Testis (tissue), 3 donors: ENCODE measurements around the gene CYP4V2. TPM values are rescaled to one million over a fixed set of nuclear protein-coding genes. Genes with fewer than 3 reads are reported as not detected.

ENCODE experiments used
- DNase-seq: peaks from one replicate; pipeline ENCODE4 v3.0.0-alpha.2; 2019
- H3K27ac ChIP-seq, 2 donors: fragments of 200-600 bp; sonication (generic); one replicate each; pipeline ENCODE4 v1.5.1; 2019
- H3K27me3 ChIP-seq: fragments of 200-600 bp; sonication (generic); one replicate; pipeline ENCODE4 v1.5.1; 2019
- H3K36me3 ChIP-seq: fragments of 200-600 bp; sonication (generic); one replicate; pipeline ENCODE4 v1.5.1; 2017; ENCODE audit warnings: low read depth; ENCODE audit errors: missing control alignments
- H3K4me1 ChIP-seq: fragments of 200-600 bp; sonication (generic); one replicate; pipeline ENCODE4 v1.5.1; 2019
- H3K4me3 ChIP-seq, 2 donors: fragments of 200-600 bp; sonication (generic); one replicate each; pipeline ENCODE4 v1.5.1; 2017 to 2019
- H3K9me3 ChIP-seq: fragments of 200-600 bp; sonication (generic); one replicate; pipeline ENCODE4 v1.5.1; 2017
- POLR2A ChIP-seq: fragments of 450-650 bp; IDR thresholded peaks from one replicate; pipeline ENCODE4 v1.6.1; 2017; ENCODE audit warnings: antibody characterized with exemption, mild to moderate bottlenecking, moderate library complexity
- WGBS, 2 donors: methylation state at CpG; one replicate each; pipeline ENCODE4 v1.1.5; 2018; 5-methylcytosine and 5-hydroxymethylcytosine counted together
- intact Hi-C: fragments of 100-400 bp; cut with DNase I; formaldehyde crosslinking; loops from one replicate; pipeline ENCODE4 v1.15.1; 2023; ENCODE audit warnings: low total_unique reads
- polyA plus RNA-seq: library from polyadenylated mRNA; stranded (reverse); fragments of 350-450 nt; fragmentation: Illumina TruSeq; extraction: RNeasy Lipid Tissue Mini Kit (QIAGEN cat#74804); gene quantifications from one replicate; pipeline ENCODE4 v1.2.3, GENCODE V29; 2014; ENCODE audit warnings: low read depth, low replicate concordance; ENCODE audit not compliant: insufficient read depth
- total RNA-seq, 2 donors: library from RNA; depleted of rRNA; stranded (reverse); fragments of >200 nt; gene quantifications; one replicate each; pipeline ENCODE4 v1.2.3, GENCODE V29; 2016
- TF ChIP-seq, protein P1 (sequence below), 3 experiments: fragments of 450-650 bp in 2 of 3; fragments of 200-600 bp in 1 of 3; sonication (generic) in 1 of 3; IDR thresholded peaks; one replicate each; pipeline ENCODE4 v1.5.1; 2016 to 2019; ENCODE audit warnings: antibody characterized with exemption in 3 of 3, mild to moderate bottlenecking in 2 of 3, moderate library complexity in 1 of 3

Gene CYP4V2
- total and polyA plus RNA-seq, 3 donors from 2014 or later = 11.4 to 50.5 (median 34.9) TPM

DNA sequence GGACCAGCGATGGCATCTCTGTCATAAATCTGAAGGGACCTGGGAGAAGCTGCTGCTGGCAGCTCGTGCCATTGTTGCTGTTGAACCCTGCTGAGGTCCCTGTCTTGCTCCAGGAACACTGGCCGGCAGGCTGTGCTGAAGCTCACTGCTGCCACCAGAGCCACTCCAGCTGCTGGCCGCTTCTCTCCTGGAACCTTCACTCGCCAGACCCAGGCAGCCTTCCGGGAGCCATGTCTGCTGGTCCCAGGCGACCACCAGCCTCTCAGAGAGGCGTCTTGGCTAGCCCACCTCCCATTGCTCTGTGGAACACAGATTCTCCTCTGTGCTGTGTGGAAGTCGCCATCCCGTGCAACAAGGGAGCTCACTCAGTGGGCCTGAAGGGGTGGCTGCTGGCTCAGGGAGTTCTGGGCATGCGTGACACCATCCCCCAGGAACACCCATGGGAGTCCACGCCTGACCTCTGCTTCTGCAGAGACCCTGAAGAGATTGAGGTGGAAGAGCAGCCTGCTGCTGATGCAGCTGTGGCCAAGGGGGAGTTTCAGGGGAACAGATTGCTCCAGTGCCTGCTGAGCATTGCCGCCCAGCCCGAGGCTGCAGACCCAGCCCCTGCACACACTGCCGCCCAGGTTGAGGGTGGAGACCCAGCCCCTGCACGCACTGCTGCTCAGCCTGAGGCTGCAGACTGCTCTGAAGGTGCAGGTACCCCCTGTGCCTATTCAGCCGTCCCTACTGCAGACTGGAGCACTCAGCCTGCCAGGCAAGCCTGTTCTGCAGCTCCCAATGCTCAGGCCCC is 33.1 kb upstream of the CYP4V2 start:
- 70 to 81% methylated on average over 12 to 17 of the region's 17 CpGs for WGBS, 2 donors
- TF ChIP-seq POLR2A = no peak
- TF ChIP-seq, protein P1, sequence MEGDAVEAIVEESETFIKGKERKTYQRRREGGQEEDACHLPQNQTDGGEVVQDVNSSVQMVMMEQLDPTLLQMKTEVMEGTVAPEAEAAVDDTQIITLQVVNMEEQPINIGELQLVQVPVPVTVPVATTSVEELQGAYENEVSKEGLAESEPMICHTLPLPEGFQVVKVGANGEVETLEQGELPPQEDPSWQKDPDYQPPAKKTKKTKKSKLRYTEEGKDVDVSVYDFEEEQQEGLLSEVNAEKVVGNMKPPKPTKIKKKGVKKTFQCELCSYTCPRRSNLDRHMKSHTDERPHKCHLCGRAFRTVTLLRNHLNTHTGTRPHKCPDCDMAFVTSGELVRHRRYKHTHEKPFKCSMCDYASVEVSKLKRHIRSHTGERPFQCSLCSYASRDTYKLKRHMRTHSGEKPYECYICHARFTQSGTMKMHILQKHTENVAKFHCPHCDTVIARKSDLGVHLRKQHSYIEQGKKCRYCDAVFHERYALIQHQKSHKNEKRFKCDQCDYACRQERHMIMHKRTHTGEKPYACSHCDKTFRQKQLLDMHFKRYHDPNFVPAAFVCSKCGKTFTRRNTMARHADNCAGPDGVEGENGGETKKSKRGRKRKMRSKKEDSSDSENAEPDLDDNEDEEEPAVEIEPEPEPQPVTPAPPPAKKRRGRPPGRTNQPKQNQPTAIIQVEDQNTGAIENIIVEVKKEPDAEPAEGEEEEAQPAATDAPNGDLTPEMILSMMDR (IDR thresholded peaks at IDR 0.05) = no peak
- Histone ChIP-seq H3K27ac (no peak overlapping the region), H3K36me3 (no peaks in the 10 kb centered on the region), H3K4me3 (no peak overlapping the region), H3K4me1 (no peaks in the 10 kb centered on the region), H3K27me3 (no peaks in the 10 kb centered on the region), H3K9me3 (no peaks in the 10 kb centered on the region)
- intact Hi-C loops = no loop called here
- no peak for DNase-seq

DNA sequence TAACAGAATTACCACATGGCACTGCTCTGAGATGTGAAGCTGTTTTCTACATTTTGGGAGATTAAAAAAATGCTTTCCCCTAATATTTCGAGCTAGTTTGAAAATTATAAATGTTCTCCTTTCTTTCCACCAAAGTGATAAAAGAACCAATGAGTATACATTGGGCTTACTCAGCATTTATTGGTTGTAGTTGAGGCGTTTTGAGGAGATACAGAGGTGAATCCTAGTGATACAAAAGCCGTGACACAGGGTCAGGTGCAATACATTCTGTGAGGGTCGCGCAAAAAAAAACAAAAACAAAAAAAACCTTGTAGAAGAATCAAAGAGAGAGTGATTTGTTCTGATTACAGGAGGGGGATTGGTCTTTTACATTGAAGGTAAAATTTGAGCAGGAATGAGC is 32.4 kb upstream of the CYP4V2 start:
- Histone ChIP-seq H3K4me1 (no peaks in the 10 kb centered on the region), H3K27me3 (no peaks in the 10 kb centered on the region), H3K36me3 (no peaks in the 10 kb centered on the region), H3K27ac (no peak overlapping the region), H3K4me3 (no peak overlapping the region), H3K9me3 (no peaks in the 10 kb centered on the region)
- 84 to 88% methylated on average over 5 of the region's 5 CpGs for WGBS, 2 donors
- no peak for DNase-seq
- intact Hi-C loops = no loop called here
- TF ChIP-seq, protein P1 (IDR thresholded peaks at IDR 0.05) = no peak
- no peak for TF ChIP-seq POLR2A

DNA sequence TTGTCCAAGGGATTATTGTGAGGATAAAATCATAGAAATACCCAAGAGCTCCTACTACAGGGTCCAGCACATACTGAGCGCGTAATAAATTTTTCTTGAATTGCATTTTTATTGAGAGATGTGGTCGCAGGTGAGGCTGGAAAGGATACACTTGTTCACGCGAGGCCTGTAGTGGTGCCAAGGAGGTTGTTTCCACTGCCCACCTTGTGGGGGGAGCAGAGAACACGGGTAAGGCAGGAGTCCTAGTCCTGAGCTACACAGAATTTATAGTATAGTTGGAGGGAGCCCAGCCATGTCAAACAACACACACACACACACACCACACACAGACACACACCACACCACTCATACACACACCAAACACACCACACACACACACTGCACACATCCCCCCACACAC is 31.8 kb upstream of the CYP4V2 start:
- Histone ChIP-seq H3K27ac (no peak overlapping the region), H3K27me3 (no peaks in the 10 kb centered on the region), H3K4me3 (no peak overlapping the region), H3K36me3 (no peaks in the 10 kb centered on the region), H3K4me1 (no peaks in the 10 kb centered on the region), H3K9me3 (no peaks in the 10 kb centered on the region)
- no peak for DNase-seq
- intact Hi-C loops = no loop called here
- WGBS, 2 donors = 85 to 89% methylated on average over 6 of the region's 6 CpGs
- no peak for TF ChIP-seq POLR2A
- TF ChIP-seq, protein P1 (IDR thresholded peaks at IDR 0.05) = no peak

DNA sequence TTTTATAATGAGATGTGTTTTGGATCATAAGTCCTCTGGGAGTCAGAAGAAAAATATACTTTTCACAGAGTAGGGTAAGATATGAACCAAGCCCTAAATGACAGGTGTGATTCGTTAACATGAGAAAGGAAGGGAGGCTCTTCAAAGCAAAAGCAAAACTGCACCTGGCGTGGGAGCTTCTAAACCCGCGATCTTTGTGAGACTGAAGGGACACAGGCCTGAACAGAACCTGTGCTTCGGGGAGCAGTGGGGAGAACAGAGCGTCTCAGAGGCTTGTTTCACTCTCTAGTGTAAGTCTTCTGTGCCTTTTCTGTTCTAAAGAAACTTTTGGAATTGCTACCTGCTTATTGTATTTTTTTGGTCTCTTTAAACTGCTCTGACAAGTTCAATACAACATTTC is 30.2 kb upstream of the CYP4V2 start:
- no peak for DNase-seq
- Histone ChIP-seq H3K27ac (no peak overlapping the region), H3K27me3 (no peaks in the 10 kb centered on the region), H3K4me3 (no peak overlapping the region), H3K36me3 (no peaks in the 10 kb centered on the region), H3K4me1 (no peaks in the 10 kb centered on the region), H3K9me3 (no peaks in the 10 kb centered on the region)
- no peak for TF ChIP-seq POLR2A
- TF ChIP-seq, protein P1 (IDR thresholded peaks at IDR 0.05) = no peak
- WGBS, 2 donors = 63 to 71% methylated on average over 6 of the region's 6 CpGs
- intact Hi-C loops = no loop called here
